HG02943 (cell line): ENCODE measurements around the gene PCED1A.

ENCODE experiments used
- ATAC-seq: cut with Tn5 transposase; IDR thresholded peaks from one replicate; pipeline ENCODE4 v1.9.1; 2021; ENCODE audit warnings: mild to moderate bottlenecking, low read depth, moderate library complexity; ENCODE audit not compliant: unreplicated experiment

PCED1A gene

DNA sequence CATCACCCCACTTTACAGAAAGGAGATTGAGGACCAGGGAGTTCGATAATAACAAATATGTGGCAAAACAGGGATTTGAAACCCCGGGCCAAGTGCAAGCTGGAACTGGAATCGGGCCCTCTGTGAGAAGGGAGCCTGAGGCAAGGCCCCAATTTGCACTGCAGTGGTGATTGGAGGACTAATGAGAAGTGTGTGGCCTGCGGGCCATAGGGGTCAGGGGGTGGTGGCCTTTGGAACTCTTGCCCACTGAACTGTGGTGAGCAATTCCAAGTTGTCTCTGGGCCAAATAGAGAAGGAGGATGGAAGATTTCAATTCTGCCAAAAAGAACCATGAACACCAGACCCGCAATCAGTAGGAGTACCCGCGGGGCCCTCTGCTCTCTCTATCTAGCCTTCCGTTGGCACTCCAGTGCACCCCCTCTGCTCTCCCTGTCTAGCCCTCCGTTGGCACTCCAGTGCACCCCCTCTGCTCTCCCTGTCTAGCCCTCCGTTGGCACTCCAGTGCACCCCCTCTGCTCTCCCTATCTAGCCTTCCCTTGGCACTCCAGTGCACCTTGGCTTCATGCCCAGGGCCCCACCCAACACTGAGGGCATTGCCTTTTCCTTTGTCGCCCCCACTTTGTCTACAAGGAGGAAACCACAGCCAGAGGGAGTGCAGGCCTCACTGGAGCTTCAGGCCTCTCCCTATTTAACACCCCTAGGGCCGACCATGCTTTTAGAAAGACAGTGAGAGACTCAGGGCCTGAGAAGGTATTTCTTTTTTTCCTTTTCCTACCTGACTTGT is 26.8 kb upstream of the PCED1A start:
- no peak for ATAC-seq

DNA sequence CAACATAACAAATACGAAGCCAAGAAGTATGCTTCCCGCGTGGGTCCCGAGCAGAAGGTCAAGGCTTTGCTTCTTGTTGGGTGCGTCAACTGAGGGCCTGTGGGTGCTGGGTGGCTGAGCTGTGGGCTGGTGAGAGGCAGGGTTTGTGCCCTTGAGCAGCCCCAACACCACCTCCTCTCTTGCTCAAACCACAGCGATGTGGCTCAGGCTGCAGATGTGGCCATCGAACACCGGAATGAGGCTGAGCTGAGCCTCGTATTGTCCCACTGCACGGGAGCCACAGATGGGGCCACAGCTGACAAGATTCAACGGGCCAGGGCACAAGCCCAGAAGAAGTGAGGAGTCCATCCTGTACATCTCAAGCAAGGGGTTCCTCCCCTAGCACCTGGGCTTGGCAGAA is 25.8 kb upstream of the PCED1A start:
- ATAC-seq = no peak

DNA sequence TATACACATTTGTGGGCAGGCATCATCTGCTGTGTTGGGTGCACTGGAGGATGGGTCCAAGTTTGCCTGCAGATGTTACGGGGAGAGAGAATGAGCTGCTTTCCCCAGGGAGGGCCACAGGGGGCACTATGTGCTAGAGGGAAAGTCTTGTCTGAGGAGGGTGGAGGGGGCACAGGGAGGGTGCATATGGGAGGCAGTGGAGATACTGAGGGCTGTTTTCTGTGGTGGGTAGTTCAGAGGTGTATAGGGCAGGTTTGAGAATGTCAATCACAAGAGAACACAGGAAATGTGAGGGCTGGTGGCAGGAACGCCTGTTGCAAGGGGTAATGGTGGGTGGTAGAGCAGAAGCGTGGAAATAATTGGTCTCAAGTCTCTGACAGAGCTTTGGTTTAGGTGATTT is 25.2 kb upstream of the PCED1A start:
- no peak for ATAC-seq

DNA sequence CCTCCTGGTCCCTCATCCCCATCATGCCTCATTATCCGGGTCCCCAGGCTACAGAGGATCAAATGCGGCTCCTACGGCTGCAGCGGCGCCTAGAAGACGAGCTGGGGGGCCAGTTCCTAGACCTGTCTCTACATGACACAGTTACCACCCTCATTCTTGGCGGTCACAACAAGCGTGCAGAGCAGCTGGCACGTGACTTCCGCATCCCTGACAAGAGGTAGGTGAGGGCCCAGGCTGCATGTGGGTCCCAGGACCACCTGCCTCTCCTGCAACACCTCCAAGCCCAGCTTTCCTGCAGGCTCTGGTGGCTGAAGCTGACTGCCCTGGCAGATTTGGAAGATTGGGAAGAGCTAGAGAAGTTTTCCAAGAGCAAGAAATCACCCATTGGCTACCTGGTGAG is 24.6 kb upstream of the PCED1A start:
- no peak for ATAC-seq

DNA sequence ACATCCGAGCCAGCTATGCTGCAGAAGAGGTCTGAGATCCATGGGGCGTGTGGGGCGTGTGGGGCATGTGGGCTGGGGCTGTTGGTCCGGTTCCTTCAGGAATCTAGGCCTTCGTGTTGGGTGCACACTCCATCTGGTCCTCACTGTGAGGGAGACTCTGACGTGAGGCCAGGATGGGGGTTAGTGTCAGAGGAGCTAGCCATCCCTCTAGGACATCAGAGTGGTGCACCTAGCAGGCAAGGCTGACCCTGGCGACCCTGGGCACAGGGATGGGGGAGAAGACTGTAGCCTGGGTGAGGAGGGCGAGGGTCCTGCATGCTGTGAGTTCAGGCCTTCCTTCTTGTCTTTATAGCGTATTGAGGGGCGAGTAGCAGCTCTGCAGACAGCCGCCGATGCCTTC is 24.2 kb upstream of the PCED1A start:
- ATAC-seq = no peak

DNA sequence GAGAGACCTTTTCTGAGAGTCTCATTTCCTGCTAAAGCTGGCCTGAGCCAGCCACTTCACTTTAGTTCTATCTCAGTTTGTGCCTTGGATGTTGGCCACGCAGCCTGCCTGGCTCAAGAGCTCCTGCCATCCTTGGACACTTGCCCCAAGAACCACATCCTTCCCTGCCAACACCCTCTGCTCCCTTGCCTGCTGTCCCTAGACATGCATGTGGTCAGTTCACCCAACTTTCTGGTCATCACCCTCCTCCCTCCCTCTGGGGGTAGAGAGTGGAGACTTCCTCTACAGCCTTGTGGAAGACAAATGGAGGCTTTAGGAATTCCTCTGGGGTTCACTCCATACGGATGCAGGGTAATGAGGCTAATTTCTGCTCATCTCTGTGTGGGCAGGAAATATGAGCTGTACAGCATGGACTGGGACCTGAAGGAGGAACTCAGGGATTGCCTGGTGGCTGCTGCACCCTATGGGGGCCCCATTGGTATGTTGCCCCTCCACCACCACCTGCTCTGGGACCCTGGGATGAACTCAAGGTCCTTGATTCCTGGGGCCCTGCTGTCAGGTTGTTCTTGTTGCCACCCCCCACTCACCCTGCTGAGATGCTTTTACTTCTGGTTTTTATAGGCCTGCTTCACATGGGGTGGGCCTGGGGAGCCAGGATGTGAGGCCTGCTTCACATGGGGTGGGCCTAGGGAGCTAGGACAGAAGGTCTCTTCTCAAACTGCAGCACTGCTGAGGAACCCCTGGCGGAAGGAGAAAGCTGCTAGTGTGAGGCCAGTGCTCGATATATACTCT is 19.1 kb upstream of the PCED1A start:
- ATAC-seq = no peak

DNA sequence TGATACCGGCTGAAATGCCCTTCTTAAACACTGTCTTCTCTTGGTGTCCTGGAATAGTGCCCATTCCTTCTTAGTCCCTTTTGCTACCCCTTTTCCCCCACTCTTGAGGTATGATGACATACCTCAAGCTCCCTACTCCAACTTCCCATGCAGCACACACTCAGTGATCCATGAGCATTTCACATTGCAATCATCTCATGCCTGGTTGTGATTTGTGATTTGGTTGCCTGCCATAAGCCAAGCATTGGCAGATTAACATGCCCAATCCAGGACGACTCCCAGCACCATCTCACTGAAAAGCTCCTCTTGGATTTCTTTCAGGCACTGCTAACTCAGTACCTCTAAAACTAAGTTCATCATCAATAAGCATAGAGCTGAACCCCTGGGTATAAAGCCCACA is 18.1 kb upstream of the PCED1A start:
- no peak for ATAC-seq

DNA sequence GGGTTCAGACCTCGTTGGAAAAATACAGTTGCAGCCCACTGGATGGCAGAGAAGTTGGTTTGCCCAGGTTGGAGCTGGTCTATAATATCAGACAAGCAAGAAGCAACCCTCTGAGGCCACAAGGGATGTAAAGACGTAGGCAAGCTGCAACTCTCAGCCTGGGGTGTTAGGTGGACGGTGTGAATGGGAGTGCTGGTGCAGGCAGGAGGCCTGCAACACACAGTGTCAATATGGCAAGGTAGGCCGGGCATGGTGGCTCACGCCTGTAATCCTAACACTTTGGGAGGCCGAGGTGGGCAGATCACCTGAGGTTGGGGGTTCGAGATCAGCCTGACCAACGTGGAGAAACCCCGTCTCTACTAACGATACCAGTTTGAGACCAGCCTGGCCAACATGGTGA is 10.6 kb upstream of the PCED1A start:
- ATAC-seq = no peak

DNA sequence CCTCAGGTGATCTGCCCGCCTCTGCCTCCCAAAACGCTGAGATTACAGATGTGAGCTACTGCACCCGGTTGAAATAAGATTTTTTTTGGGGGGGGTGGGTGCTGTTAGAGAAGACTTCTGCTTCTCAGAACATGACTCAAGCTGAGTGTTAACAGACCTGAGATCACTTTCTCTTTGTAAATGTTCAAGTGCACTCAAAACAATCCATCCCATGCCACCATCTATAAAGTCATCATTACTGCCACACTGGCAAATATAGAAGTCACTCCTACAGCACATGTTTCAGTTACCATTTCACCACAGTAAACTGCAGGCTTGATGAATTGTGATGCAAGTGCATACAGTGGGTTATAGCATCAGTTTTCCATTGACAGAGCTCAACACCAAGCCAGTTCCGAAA is 9.1 kb upstream of the PCED1A start:
- no peak for ATAC-seq

DNA sequence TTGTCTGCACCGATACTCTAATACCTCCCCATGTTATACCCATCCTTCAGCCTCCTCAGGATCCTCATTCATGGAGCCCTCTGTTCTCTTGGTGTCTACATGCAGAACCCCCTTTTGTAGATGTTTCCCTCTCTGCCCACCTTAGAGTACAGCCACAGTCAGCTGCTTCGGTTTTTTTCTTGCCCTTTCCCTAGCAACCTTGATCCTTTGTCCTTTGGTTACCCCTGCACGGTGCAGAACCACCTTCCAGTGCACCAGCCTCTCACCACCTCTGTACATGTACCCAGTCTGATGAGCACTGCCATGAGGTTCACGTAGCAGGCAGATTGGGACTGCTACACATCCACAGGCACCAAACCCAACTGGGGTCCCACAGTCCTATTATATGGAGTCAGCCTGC is 7.3 kb upstream of the PCED1A start:
- no peak for ATAC-seq

DNA sequence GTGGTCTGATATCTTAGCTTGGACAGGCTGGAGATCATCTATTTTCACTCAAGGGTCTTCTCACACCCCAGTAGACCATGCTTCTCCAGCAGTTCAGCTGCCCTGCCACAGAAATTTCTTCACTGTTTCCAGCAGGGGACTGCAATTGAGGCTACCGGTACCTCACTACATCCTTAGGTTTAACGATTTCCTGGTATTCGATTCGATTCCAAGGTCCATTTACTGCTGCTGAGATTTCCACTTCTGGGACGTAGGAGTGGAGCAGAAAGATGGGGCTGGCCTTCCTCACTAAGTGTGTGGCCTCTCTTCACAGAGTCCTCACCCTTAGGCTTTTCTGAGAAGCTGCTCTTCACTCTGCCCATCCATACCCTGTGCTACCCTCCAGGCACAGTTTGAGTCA is 6.2 kb upstream of the PCED1A start:
- ATAC-seq = no peak

DNA sequence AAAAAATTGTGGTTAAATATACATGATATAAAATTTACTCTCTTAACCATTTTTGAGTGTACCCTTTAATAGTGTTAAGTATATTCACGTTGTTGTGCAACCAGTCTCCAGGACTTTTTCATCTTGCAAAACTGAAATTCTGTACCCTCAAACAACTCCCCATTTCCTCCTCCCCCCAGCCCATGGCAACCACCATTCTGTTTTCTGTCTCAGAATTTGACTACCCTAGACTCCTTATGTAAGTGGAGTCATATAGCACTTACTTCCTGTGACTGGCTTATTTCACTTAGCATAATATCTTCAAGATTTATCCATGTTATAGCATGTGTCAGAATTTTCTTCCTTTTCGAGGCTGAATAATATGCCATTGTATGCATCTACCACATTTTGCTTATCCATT is 5.2 kb upstream of the PCED1A start:
- ATAC-seq = no peak

DNA sequence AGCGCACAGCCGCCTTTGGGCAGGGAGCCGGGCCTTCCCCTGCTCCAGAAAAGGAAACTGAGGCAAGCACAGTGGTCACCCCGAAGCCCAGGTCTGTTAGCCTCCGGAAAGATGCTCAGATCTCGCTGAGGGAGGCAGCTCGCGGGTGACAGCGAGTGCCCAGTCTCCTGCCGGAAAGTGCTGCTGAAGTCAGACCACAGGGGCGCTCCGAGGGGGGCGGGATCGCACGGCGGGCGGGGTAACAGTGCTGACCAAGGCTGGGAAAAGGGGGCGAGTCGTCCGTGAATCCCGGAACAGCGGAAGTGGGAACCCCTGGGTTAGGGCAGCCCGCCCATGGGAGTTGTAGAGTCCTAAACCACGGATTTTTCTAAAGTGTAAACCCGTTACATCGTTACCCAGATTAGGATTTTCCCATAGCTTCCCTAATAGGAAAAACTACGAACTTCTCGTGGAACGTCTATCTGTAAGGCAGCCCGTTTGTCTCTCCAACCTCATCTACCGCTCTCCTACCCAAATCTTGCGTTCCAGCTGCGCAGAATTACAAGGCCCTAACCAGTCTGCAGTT is 594 bp upstream of the PCED1A start:
- peak; percentile 45 for ATAC-seq

DNA sequence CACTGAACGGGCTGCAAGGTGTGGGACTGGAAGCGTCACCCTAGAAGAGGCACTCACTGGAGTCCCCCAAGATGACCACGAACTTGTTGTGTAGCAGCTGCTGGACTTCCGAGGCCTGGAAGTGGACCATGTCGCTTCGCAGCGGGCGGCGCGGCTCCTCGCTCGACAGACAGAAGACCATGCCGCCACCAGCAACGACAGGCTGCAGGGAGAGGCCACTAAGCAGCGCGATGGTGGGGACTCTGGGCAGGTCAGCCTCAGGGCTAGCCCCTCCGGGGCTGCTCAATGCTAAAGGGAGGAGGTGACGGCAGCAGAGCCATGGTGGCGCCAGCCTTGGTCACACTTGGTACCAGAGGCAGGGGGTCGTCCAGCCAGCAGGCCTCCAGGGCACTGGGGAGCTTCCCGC is 720 bp downstream of the PCED1A start:
- ATAC-seq = peak; percentile 8

DNA sequence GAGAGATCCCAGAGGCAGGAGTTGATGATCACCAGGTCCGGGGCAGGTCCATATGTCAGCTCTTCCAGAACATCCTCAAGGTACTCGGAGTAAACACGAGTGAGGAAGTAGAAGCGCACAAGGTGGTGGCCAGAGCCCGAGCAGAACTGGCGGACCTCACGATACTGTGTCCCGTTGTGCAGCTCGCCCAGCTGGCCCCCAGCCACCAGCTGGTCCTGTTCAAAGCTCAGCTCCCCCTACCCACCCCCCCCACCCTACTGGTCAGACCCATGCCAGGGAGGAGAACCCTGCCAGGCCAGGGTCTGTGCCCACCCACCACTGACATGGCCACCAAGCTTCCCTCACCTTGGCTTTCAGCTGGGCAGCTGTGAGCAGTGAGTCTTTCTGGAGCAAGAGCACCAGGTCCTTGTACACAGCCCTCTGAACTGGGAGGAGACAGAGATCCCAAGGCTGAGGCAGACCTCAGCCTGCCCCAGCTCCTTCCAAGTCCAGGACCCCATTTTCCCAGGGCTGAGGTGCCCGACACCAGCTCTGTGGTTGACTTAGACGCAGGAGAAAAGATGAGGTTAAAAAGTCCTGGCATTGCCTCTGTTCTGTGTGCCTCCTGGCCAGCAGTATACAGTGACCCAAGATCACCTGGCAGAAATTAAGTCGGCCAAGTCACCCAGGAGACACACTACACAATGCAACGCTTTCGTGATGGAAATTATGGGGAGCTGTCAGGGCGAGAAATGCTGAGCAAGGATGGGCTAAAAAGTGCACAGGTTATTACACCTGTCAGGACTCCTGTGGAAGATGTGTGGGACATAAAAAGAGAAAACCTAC is 1.4 kb downstream of the PCED1A start:
- no peak for ATAC-seq

DNA sequence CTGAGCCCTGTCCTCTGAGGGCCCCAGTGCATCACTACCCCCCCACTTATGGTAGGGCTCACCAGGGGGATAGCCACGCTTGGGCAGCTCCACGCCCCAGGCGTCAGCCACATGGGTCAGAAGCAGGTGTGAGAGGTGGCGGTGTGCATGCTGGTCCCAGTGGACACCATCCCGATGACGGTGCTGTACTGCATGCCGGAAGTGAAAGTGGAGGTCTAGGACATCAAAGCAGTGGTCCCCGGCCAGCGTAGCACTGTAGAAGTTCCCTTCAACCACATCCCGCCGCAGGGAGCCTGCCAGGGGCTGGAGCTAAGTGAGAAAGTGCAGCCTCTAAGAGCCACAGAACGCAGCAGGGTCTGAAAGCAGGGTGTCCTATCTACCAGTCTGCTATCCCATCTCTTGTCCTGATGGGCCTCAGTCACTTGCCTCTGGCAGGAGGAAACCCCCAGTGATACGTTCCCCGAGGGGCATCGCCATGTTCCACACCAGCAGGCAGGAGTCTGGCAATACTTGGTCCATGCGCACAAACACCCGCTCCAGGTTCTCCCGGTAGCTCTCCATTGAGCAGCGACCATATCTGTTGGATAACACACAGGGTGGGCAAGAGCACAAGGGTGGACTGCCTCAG is 2.2 kb downstream of the PCED1A start:
- ATAC-seq = no peak

DNA sequence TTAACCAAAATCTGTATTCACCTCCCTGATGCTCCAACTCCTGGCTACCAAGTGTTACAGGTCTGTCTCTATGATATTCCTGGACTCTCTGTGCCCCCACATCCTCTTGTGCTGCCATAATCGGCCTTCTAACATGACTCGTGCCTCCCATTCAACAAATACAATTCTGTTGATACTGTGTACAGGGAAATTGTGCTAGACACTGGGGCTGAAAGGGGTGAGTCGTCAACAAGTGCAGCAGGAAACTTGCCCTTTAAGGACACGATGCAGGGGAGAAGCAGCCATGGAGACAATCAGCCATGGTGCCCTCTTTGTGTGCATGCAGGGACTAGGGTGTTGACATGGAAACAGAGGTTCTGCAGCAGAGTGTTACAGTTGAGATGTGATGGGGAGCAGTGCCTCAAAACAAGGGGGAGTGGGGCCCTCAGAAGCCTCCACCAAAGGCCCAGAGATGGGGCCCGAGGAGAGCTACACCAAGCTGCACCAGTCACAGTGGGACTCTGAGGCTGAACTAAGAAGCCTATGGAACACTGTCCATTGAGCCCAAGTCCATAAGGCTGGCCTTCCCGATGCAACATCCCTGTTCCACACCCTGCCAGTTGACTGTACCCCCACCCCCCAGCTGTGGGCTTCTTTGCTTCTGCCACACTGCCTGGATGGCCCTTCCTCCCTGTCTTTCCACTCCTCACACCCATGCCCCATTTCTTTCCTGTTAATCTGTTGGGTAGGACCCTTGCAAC is 3.1 kb downstream of the PCED1A start:
- ATAC-seq = no peak

DNA sequence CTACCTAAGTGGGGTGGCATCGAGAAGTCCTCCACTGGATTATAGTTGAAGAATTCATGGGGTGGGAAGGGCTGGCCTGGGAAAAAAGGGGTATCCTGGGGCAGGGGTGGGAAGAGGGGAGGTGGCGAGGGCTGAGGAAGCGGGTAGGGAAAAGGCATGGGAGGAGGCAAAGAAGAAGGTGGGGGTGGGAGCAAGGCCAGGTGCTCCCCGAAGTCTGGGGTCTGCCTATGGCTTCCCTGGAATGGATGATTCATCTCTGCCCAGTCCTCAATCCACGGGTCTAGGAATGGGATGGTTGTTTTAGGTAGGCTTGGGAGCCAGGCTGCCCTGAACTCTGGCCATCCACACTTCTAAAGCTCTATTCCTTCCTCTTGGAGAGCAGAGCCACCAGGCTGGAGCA is 4.4 kb downstream of the PCED1A start:
- no peak for ATAC-seq

DNA sequence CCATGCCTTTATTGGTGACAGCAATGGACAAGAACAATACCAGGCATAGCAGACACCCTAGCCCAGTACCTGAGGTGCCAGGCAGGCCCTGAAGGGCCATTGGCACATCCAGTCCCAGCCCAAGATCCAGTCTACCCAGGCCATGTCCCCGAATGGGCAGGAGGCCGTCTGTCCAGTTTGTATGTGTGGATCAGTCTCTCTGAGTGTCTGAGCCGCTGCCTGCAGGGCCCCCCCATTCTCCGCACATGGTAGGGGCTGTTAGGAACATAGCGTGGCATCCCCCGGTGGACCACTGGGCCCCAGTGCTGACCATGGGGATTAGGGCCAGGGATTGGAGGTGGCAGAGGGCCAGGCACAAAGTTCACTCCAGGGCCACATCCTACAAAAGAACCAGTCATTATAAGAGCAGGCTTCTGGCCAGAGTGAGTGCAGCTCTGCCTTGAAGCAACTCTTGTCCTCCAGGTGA is 5.1 kb downstream of the PCED1A start:
- no peak for ATAC-seq
